ENCODE measurements around the gene KCNT1.

Gene KCNT1

GRCh38 chr9:135749171-135750045, 47.4 kb downstream of the KCNT1 start:
- DNase-seq = no peak

- DNase-seq = no peak
These were observed 48.8 kb downstream of the KCNT1 start for GRCh38 chr9:135750786-135751185.

GRCh38 chr9:135751501-135751900, 49.5 kb downstream of the KCNT1 start:
- DNase-seq = no peak

- no peak for DNase-seq
These were observed 50.6 kb downstream of the KCNT1 start for GRCh38 chr9:135752281-135753204.

- DNase-seq = no peak
These were observed 51.6 kb downstream of the KCNT1 start for GRCh38 chr9:135753391-135754105.

GRCh38 chr9:135756576-135756975, 54.6 kb downstream of the KCNT1 start:
- DNase-seq = no peak

GRCh38 chr9:135757356-135757755, 55.4 kb downstream of the KCNT1 start:
- no peak for DNase-seq

GRCh38 chr9:135758056-135758455, 56.1 kb downstream of the KCNT1 start:
- no peak for DNase-seq

GRCh38 chr9:135758870-135759269, 56.9 kb downstream of the KCNT1 start:
- no peak for DNase-seq

GRCh38 chr9:135759676-135760300, 57.8 kb downstream of the KCNT1 start:
- DNase-seq = no peak

- no peak for DNase-seq
These were observed 58.5 kb downstream of the KCNT1 start for GRCh38 chr9:135760465-135760864.

GRCh38 chr9:135761150-135761844, 59.3 kb downstream of the KCNT1 start:
- DNase-seq = no peak

- no peak for DNase-seq
These were observed 59.8 kb downstream of the KCNT1 start for GRCh38 chr9:135761845-135762168.

- no peak for DNase-seq
These were observed 60.9 kb downstream of the KCNT1 start for GRCh38 chr9:135762921-135763320.

GRCh38 chr9:135763716-135764446, 61.9 kb downstream of the KCNT1 start:
- no peak for DNase-seq

GRCh38 chr9:135764731-135765130, 62.7 kb downstream of the KCNT1 start:
- DNase-seq = no peak

- no peak for DNase-seq
These were observed 63.4 kb downstream of the KCNT1 start for GRCh38 chr9:135765416-135765815.

- DNase-seq = no peak
These were observed 64.3 kb downstream of the KCNT1 start for GRCh38 chr9:135766251-135766650.

GRCh38 chr9:135766707-135767106, 64.7 kb downstream of the KCNT1 start:
- no peak for DNase-seq

GRCh38 chr9:135768516-135769218, 66.7 kb downstream of the KCNT1 start:
- DNase-seq = no peak

All from bone marrow (tissue), 2 donors.